B cell (primary cell): ENCODE measurements around the gene OR3A2. TPM values are rescaled to one million over a fixed set of nuclear protein-coding genes. Genes with fewer than 3 reads are reported as not detected.

Experiments used
- ATAC-seq: fragments of 200-7000 bp; cut with Tn5 transposase; one replicate; pipeline ENCODE4 v1.10.0; 2021; ENCODE audit warnings: low read depth, mild to moderate bottlenecking, moderate number of reproducible peaks, moderate library complexity
- CTCF ChIA-PET: fragments of 350-600 bp; sonication (Branson Sonifier 250); formaldehyde crosslinking; loops from one replicate; lab custom pipeline; 2021; ENCODE audit warnings: antibody characterized with exemption, inconsistent platforms; lab: Charles Lee
- POLR2A ChIA-PET: fragments of 350-600 bp; sonication (Branson Sonifier 250); formaldehyde crosslinking; loops from one replicate; lab custom pipeline; 2021; ENCODE audit warnings: antibody characterized with exemption; lab: Charles Lee
- DNase-seq: peaks from one replicate; pipeline ENCODE4 v3.0.0; 2013
- H2AFZ ChIP-seq: 2 replicates; pipeline ENCODE4 v1.6.1; 2012; ENCODE audit warnings: mild to moderate bottlenecking, low read depth, low read length; ENCODE audit not compliant: insufficient read depth, poor library complexity, severe bottlenecking
- H3K27ac ChIP-seq, 2 donors: 1 replicate in 1 of 2; 2 replicates in 1 of 2; pipeline ENCODE4 v1.5.1; 2012 to 2013; ENCODE audit warnings: low read length in 2 of 2, mild to moderate bottlenecking in 2 of 2, moderate library complexity in 1 of 2
- H3K27me3 ChIP-seq, 4 experiments: fragments of 200-600 bp in 1 of 4; sonication (generic) in 1 of 4; replicated peaks in 1 of 4; 1 replicate in 2 of 4; 2 replicates in 2 of 4; pipeline versions ENCODE4 v1.6.1 to v1.7.0; 2013 to 2016; ENCODE audit warnings: low read length in 3 of 4, mild to moderate bottlenecking in 2 of 4, mixed read lengths in 1 of 4, moderate library complexity in 1 of 4; ENCODE audit not compliant: insufficient read depth in 4 of 4, control insufficient read depth in 3 of 4; ENCODE audit errors: control extremely low read depth in 1 of 4
- H3K36me3 ChIP-seq, 2 experiments: replicated peaks in 1 of 2; 1 replicate in 1 of 2; 2 replicates in 1 of 2; pipeline versions ENCODE4 v1.6.1 to v1.7.1; 2013; ENCODE audit warnings: low read length in 1 of 2; ENCODE audit not compliant: insufficient read depth in 2 of 2, control insufficient read depth in 1 of 2; ENCODE audit errors: control extremely low read depth in 1 of 2, extremely low read depth in 1 of 2
- H3K4me1 ChIP-seq, 2 donors: fragments of 200-600 bp in 1 of 2; sonication (generic) in 1 of 2; 1 replicate in 1 of 2; 2 replicates in 1 of 2; pipeline versions ENCODE4 v1.5.1 to v1.6.1; 2013 to 2017; ENCODE audit warnings: low read length in 2 of 2; ENCODE audit not compliant: control insufficient read depth in 2 of 2, insufficient read depth in 2 of 2
- H3K4me2 ChIP-seq: replicated peaks from 2 replicates; pipeline ENCODE3; 2012; ENCODE audit warnings: mild to moderate bottlenecking, low read depth, low read length; ENCODE audit not compliant: poor library complexity, severe bottlenecking
- H3K4me3 ChIP-seq, 5 experiments: fragments of 200-600 bp in 1 of 5; sonication (generic) in 1 of 5; 1 replicate in 3 of 5; 2 replicates in 2 of 5; pipeline versions ENCODE4 v1.5.1 to v1.7.0; 2011 to 2016; ENCODE audit warnings: low read length in 4 of 5, mild to moderate bottlenecking in 4 of 5, low read depth in 2 of 5, control low read depth in 1 of 5, moderate library complexity in 1 of 5; ENCODE audit not compliant: insufficient read depth in 1 of 5; ENCODE audit errors: control extremely low read depth in 1 of 5, extremely low read depth in 1 of 5
- H3K79me2 ChIP-seq: fragments of 200-600 bp; sonication (generic); one replicate; pipeline ENCODE4 v1.6.0; 2016; ENCODE audit warnings: low read length; ENCODE audit not compliant: control insufficient read depth, insufficient read depth
- H3K9ac ChIP-seq: fragments of 200-600 bp; sonication (generic); 2 replicates; pipeline ENCODE4 v1.6.1; 2017; ENCODE audit warnings: mild to moderate bottlenecking, low read length, moderate library complexity
- H3K9me3 ChIP-seq, 3 donors: one replicate each; pipeline versions ENCODE4 v1.6.1 to v1.7.1; 2013; ENCODE audit warnings: low read length in 2 of 3; ENCODE audit not compliant: control insufficient read depth in 2 of 3, insufficient read depth in 1 of 3; ENCODE audit errors: control extremely low read depth in 1 of 3
- H4K20me1 ChIP-seq: 2 replicates; pipeline ENCODE4 v1.6.0; 2012; ENCODE audit warnings: mild to moderate bottlenecking, low read length; ENCODE audit not compliant: insufficient read depth, control insufficient read depth, poor library complexity, severe bottlenecking
- H3K27ac Mint-ChIP-seq: one replicate; pipeline ENCODE4 v1.8.0; 2021; ENCODE audit warnings: mixed read lengths
- H3K27me3 Mint-ChIP-seq: one replicate; pipeline ENCODE4 v1.8.0; 2021; ENCODE audit warnings: mixed read lengths
- H3K4me1 Mint-ChIP-seq: one replicate; pipeline ENCODE4 v1.8.0; 2021; ENCODE audit warnings: mixed read lengths
- H3K4me3 Mint-ChIP-seq: one replicate; pipeline ENCODE4 v1.8.0; 2021; ENCODE audit warnings: mixed read lengths
- H3K9me3 Mint-ChIP-seq: one replicate; pipeline ENCODE4 v1.8.0; 2022; ENCODE audit warnings: mixed read lengths; ENCODE audit not compliant: insufficient read depth
- CTCF ChIP-seq: fragments of 200-600 bp; IDR thresholded peaks from one replicate; pipeline ENCODE4 v1.8.0; 2022; ENCODE audit warnings: antibody characterized with exemption, mild to moderate bottlenecking
- EZH2 ChIP-seq: IDR thresholded peaks from 2 replicates; pipeline ENCODE4 v1.6.1; 2012; ENCODE audit warnings: borderline replicate concordance, low read depth, mild to moderate bottlenecking, moderate library complexity, low read length; ENCODE audit not compliant: insufficient read depth, poor library complexity, severe bottlenecking
- WGBS: methylation state at CpG from one replicate; pipeline ENCODE4 v1.1.5; 2013; ENCODE audit warnings: missing lambda C conversion rate; ENCODE audit not compliant: insufficient coverage; 5-methylcytosine and 5-hydroxymethylcytosine counted together
- intact Hi-C: fragments of 100-400 bp; cut with micrococcal nuclease; formaldehyde crosslinking; loops from one replicate; pipeline ENCODE4 v1.10.0; 2022
- polyA plus RNA-seq: library from polyadenylated mRNA; depleted of rRNA; stranded (reverse); fragments of >200 nt; gene quantifications from 2 replicates; pipeline ENCODE4 v1.2.3, GENCODE V29; 2012
- total RNA-seq, 2 donors: library from RNA; stranded (reverse); fragments of 120-200 nt in 1 of 2; gene quantifications; 1 replicate in 1 of 2; 2 replicates in 1 of 2; pipeline versions ENCODE4 v1.2.3 to v1.2.4, GENCODE V29; 2013 to 2022

Gene OR3A2
- total and polyA plus RNA-seq, 2 donors (not counting 1 experiment from before 2014, with no cell fraction given) = 0.37 to 1.9 TPM

- Histone ChIP-seq H4K20me1 (no peaks in the 10 kb centered on the region), H3K4me2 (no peak overlapping the region), H3K27me3 (no peaks in the 10 kb centered on the region), H3K36me3 (no peaks in the 10 kb centered on the region), H3K79me2 (no peaks in the 10 kb centered on the region), H3K4me1 (peaks cover 0 to 10% of the 10 kb centered on the region in 2 donors), H3K9me3 (no peaks in the 10 kb centered on the region), H3K27ac (peak overlapping the region in 1 of 2 donors; percentile 7), H2AFZ (no peak overlapping the region), H3K4me3 (no peak overlapping the region), H3K9ac (peak overlapping the region; percentile 1)
- ATAC-seq (no peak), DNase-seq (no peak)
- POLR2A ChIA-PET = no interaction called here
- Mint-ChIP-seq H3K4me3 (no peak overlapping the region), H3K4me1 (peaks cover 8% of the 10 kb centered on the region), H3K27ac (no peak overlapping the region), H3K27me3 (no peaks in the 10 kb centered on the region), H3K9me3 (no peaks in the 10 kb centered on the region)
- intact Hi-C loops = no loop called here
- CTCF ChIA-PET = no interaction called here
- no peak for TF ChIP-seq EZH2
- 20% methylated on average over 1 of the region's 3 CpGs for WGBS
Measured at GRCh38 chr17:3316836-3317235, 69.3 kb downstream of the OR3A2 start.

- Histone ChIP-seq H3K4me3 (no peak overlapping the region), H3K27me3 (no peaks in the 10 kb centered on the region), H2AFZ (no peak overlapping the region), H4K20me1 (no peaks in the 10 kb centered on the region), H3K79me2 (no peaks in the 10 kb centered on the region), H3K9ac (no peak overlapping the region), H3K36me3 (no peaks in the 10 kb centered on the region), H3K27ac (no peak overlapping the region), H3K4me1 (no peaks in the 10 kb centered on the region), H3K9me3 (no peaks in the 10 kb centered on the region), H3K4me2 (no peak overlapping the region)
- no peak overlapping the region for H3K4me3 Mint-ChIP-seq
- no peaks in the 10 kb centered on the region for H3K9me3 Mint-ChIP-seq
- 57% methylated on average over 1 of the region's 4 CpGs for WGBS
- ATAC-seq (no peak), DNase-seq (no peak)
- intact Hi-C loops = no loop called here
- no peak for TF ChIP-seq CTCF
- no peak for TF ChIP-seq EZH2
- no peaks in the 10 kb centered on the region for H3K4me1 Mint-ChIP-seq
- ChIA-PET CTCF (interaction anchor here (1.0 kb wide), 1 partner anchor 260 kb away, joined by 4 read pairs; no protein-coding TSS in a partner anchor), POLR2A (no interaction called here)
- peaks cover 4% of the 10 kb centered on the region for H3K27me3 Mint-ChIP-seq
- H3K27ac Mint-ChIP-seq = no peak overlapping the region
Measured at GRCh38 chr17:3308603-3309002, 77.5 kb downstream of the OR3A2 start.
